DOHH2 (cell line): ENCODE measurements around the gene RPL18A.

Experiments used
- CTCF ChIP-seq: fragments of 200-600 bp; sonication (generic); IDR thresholded peaks from one replicate; pipeline ENCODE4 v1.5.1; 2014; ENCODE audit warnings: antibody characterized with exemption, mild to moderate bottlenecking, low read depth, low read length; ENCODE audit not compliant: poor library complexity, severe bottlenecking
- EZH2phosphoT487 ChIP-seq: fragments of 200-600 bp; sonication (generic); IDR thresholded peaks from 2 replicates; pipeline ENCODE4 v1.6.1; 2017; ENCODE audit warnings: borderline replicate concordance, mild to moderate bottlenecking, antibody characterized with exemption, low read length, moderate library complexity, mixed read lengths

- no peak for TF ChIP-seq CTCF
- no peak for TF ChIP-seq EZH2phosphoT487
Observed at GRCh38 chr19:17841371-17841809, 18.3 kb upstream of the RPL18A start.
